Smooth muscle cell (in vitro differentiated cells): ENCODE measurements around the gene PPP2R3C. TPM values are rescaled to one million over a fixed set of nuclear protein-coding genes. Genes with fewer than 3 reads are reported as not detected.

Source experiments
- DNase-seq: peaks from one replicate; lab custom pipeline; 2025; ENCODE audit not compliant: unreplicated experiment; lab: John Stamatoyannopoulos, UW
- H2AFZ ChIP-seq: fragments of 200-600 bp; sonication (generic); 2 replicates; pipeline ENCODE4 v1.6.0; 2016; ENCODE audit warnings: antibody characterized with exemption, low read depth, mild to moderate bottlenecking
- H3F3A ChIP-seq: fragments of 200-600 bp; sonication (generic); 2 replicates; pipeline ENCODE4 v1.6.0; 2017; ENCODE audit warnings: antibody characterized with exemption, low read depth
- H3K27ac ChIP-seq: fragments of 200-600 bp; sonication (generic); 2 replicates; pipeline ENCODE4 v1.5.1; 2016; ENCODE audit warnings: low read depth, mild to moderate bottlenecking
- H3K27me3 ChIP-seq: fragments of 200-600 bp; sonication (generic); 2 replicates; pipeline ENCODE4 v1.6.1; 2016; ENCODE audit warnings: low read depth, mild to moderate bottlenecking
- H3K36me3 ChIP-seq: fragments of 200-600 bp; sonication (generic); 2 replicates; pipeline ENCODE4 v1.5.1; 2016; ENCODE audit warnings: low read depth
- H3K4me1 ChIP-seq: fragments of 200-600 bp; sonication (generic); 2 replicates; pipeline ENCODE4 v1.5.1; 2016; ENCODE audit warnings: low read depth
- H3K4me2 ChIP-seq: fragments of 200-600 bp; sonication (generic); 2 replicates; pipeline ENCODE4 v1.6.0; 2016; ENCODE audit warnings: mild to moderate bottlenecking
- H3K4me3 ChIP-seq: fragments of 200-600 bp; sonication (generic); 2 replicates; pipeline ENCODE4 v1.5.1; 2016; ENCODE audit warnings: mild to moderate bottlenecking
- H3K79me2 ChIP-seq: fragments of 200-600 bp; sonication (generic); 2 replicates; pipeline ENCODE4 v1.6.0; 2016; ENCODE audit warnings: low read depth, mild to moderate bottlenecking
- H3K9ac ChIP-seq: fragments of 200-600 bp; sonication (generic); 2 replicates; pipeline ENCODE4 v1.6.0; 2016; ENCODE audit warnings: low read depth
- H3K9me3 ChIP-seq: fragments of 200-600 bp; sonication (generic); replicated peaks from 2 replicates; pipeline ENCODE4 v1.5.1; 2016; ENCODE audit warnings: low read depth
- H4K20me1 ChIP-seq: fragments of 200-600 bp; sonication (generic); 2 replicates; pipeline ENCODE4 v1.6.0; 2016; ENCODE audit warnings: low read depth
- WGBS: methylation state at CpG from one replicate; pipeline ENCODE4 v1.1.7; 2016; ENCODE audit warnings: low lambda C conversion rate; 5-methylcytosine and 5-hydroxymethylcytosine counted together
- polyA plus RNA-seq: library from polyadenylated mRNA; unstranded; fragments of >200 nt; fragmentation: Nextera tagmentation; extraction: Ambion mirVana; gene quantifications from 2 replicates; pipeline ENCODE4 v1.2.1, GENCODE V29; 2016
- total RNA-seq: library from RNA; depleted of rRNA; stranded (reverse); fragments of >200 nt; gene quantifications from 2 replicates; pipeline ENCODE4 v1.2.3, GENCODE V29; 2014
- TF ChIP-seq, protein P1 (sequence below): fragments of 200-600 bp; sonication (generic); IDR thresholded peaks from 2 replicates; pipeline ENCODE4 v1.5.1; 2017; ENCODE audit warnings: borderline replicate concordance, mild to moderate bottlenecking, antibody characterized with exemption; ENCODE audit not compliant: insufficient read depth, poor library complexity, severe bottlenecking

PPP2R3C gene
- total and polyA plus RNA-seq, 2 experiments from 2014 or later = 32.3 to 35.6 TPM

DNA sequence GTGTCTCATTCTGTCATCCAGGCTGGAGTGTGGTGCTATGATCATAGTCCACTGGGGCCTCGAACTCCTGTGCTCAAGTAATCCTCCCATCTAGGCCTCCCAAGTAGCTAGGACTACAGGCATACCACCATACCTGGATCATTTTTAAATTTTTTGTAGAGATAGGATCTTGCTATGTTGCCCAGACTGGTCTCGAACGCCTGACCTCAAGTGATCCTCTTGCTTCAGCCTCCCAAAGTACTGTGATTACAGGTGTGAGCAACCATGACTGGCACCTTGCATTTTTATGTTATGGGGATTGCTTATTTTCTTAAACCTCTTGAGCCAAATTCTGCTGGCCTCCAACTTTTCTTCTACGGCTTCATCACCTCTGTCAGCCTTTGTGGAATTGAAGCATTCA is 27.4 kb upstream of the PPP2R3C start:
- Histone ChIP-seq H3K9me3 (no peaks in the 10 kb centered on the region), H3K4me3 (no peak overlapping the region), H4K20me1 (no peaks in the 10 kb centered on the region), H3K27me3 (no peaks in the 10 kb centered on the region), H3K27ac (no peak overlapping the region), H3K36me3 (no peaks in the 10 kb centered on the region), H3K9ac (no peak overlapping the region), H3F3A (no peaks in the 10 kb centered on the region), H3K4me2 (no peak overlapping the region), H2AFZ (no peak overlapping the region), H3K79me2 (no peaks in the 10 kb centered on the region), H3K4me1 (no peaks in the 10 kb centered on the region)
- 99% methylated on average over 4 of the region's 4 CpGs for WGBS
- TF ChIP-seq, protein P1, sequence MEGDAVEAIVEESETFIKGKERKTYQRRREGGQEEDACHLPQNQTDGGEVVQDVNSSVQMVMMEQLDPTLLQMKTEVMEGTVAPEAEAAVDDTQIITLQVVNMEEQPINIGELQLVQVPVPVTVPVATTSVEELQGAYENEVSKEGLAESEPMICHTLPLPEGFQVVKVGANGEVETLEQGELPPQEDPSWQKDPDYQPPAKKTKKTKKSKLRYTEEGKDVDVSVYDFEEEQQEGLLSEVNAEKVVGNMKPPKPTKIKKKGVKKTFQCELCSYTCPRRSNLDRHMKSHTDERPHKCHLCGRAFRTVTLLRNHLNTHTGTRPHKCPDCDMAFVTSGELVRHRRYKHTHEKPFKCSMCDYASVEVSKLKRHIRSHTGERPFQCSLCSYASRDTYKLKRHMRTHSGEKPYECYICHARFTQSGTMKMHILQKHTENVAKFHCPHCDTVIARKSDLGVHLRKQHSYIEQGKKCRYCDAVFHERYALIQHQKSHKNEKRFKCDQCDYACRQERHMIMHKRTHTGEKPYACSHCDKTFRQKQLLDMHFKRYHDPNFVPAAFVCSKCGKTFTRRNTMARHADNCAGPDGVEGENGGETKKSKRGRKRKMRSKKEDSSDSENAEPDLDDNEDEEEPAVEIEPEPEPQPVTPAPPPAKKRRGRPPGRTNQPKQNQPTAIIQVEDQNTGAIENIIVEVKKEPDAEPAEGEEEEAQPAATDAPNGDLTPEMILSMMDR = no peak
- no peak for DNase-seq

DNA sequence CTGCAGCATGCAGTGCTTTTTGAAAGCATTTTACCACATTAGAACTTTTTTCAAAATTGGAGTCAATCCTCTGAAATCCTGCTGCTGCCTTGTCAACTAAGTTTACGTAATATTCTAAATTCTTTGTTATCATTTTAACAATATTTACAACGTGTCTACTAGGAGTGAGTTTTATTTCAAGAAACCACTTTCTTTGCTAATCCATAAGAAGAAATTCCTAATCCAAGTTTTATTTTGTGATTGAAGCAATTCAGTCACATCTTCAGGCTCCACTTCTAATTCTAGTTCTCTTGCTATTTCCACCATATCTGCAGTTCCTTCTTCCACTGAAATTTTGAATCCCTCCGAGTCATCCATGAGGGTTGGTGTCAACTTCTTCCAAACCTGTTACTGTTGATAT is 25.9 kb upstream of the PPP2R3C start:
- no peaks in the 10 kb centered on the region for H3K36me3 ChIP-seq
- TF ChIP-seq, protein P1 = no peak
- H3K27ac ChIP-seq = no peak overlapping the region
- H2AFZ ChIP-seq = no peak overlapping the region
- no peaks in the 10 kb centered on the region for H3K27me3 ChIP-seq
- H3K9ac ChIP-seq = no peak overlapping the region
- no peaks in the 10 kb centered on the region for H3K9me3 ChIP-seq
- no peaks in the 10 kb centered on the region for H3K4me1 ChIP-seq
- no peak for DNase-seq
- no peaks in the 10 kb centered on the region for H3K79me2 ChIP-seq
- H4K20me1 ChIP-seq = no peaks in the 10 kb centered on the region
- no peaks in the 10 kb centered on the region for H3F3A ChIP-seq
- no peak overlapping the region for H3K4me2 ChIP-seq
- no peak overlapping the region for H3K4me3 ChIP-seq
- WGBS = 90% methylated on average over 3 of the region's 3 CpGs

GRCh38 chr14:35147186-35147585 is 25.4 kb upstream of the PPP2R3C start:
- Histone ChIP-seq H3K4me3 (no peak overlapping the region), H3K79me2 (no peaks in the 10 kb centered on the region), H3K36me3 (no peaks in the 10 kb centered on the region), H3K27me3 (no peaks in the 10 kb centered on the region), H4K20me1 (no peaks in the 10 kb centered on the region), H3F3A (no peaks in the 10 kb centered on the region), H3K4me2 (no peak overlapping the region), H2AFZ (no peak overlapping the region), H3K9me3 (no peaks in the 10 kb centered on the region), H3K9ac (no peak overlapping the region), H3K4me1 (no peaks in the 10 kb centered on the region), H3K27ac (no peak overlapping the region)
- TF ChIP-seq, protein P1 = no peak
- no peak for DNase-seq
- 100% methylated on average over 2 of the region's 2 CpGs for WGBS

DNA sequence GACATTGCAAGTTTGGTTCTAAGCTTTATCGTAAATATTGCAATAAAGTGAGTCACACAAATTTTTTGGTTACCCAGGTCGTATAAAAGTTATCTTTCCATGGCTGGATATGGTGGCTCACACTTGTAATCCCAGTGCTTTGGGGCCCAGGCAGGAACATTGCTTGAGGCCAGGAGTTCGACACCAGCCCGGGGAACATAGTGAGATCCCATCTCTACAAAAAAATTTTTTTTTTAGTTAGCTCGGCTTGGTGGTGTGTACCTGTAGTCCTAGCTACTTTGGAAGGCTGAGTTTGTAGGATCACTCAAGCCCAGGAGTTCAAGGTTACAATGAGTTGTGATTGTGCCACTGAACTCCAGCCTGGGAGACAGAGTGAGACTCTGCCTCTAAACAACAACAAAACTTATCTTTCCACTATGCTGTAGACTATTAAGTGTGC is 24.9 kb upstream of the PPP2R3C start:
- H3F3A ChIP-seq = no peaks in the 10 kb centered on the region
- no peaks in the 10 kb centered on the region for H3K9me3 ChIP-seq
- WGBS = 87% methylated on average over 5 of the region's 5 CpGs
- no peak overlapping the region for H3K27ac ChIP-seq
- no peak overlapping the region for H3K9ac ChIP-seq
- H3K27me3 ChIP-seq = no peaks in the 10 kb centered on the region
- no peak for DNase-seq
- no peaks in the 10 kb centered on the region for H4K20me1 ChIP-seq
- TF ChIP-seq, protein P1 = no peak
- H3K4me2 ChIP-seq = no peak overlapping the region
- no peak overlapping the region for H2AFZ ChIP-seq
- H3K79me2 ChIP-seq = no peaks in the 10 kb centered on the region
- H3K36me3 ChIP-seq = no peaks in the 10 kb centered on the region
- no peaks in the 10 kb centered on the region for H3K4me1 ChIP-seq
- H3K4me3 ChIP-seq = no peak overlapping the region
